CD4-positive, alpha-beta T cell (primary cell): Measurements from ENCODE around the gene OR6C4. TPM values are rescaled to one million over a fixed set of nuclear protein-coding genes. Genes with fewer than 3 reads are reported as not detected.
"Not testable (repeated sequence)": the region's sequence is repeated elsewhere in the genome, so short reads cannot be mapped to it uniquely, and the experiment has no call there.

ENCODE experiments used
- ATAC-seq: fragments of 200-7000 bp; cut with Tn5 transposase; one replicate; pipeline ENCODE4 v1.10.0; 2022; ENCODE audit warnings: mild to moderate bottlenecking; ENCODE audit not compliant: poor library complexity
- CTCF ChIA-PET: fragments of 350-600 bp; sonication (Branson Sonifier 250); formaldehyde crosslinking; loops from one replicate; lab custom pipeline; 2021; ENCODE audit warnings: antibody characterized with exemption, inconsistent platforms; lab: Charles Lee
- POLR2A ChIA-PET: fragments of 350-600 bp; sonication (Branson Sonifier 250); formaldehyde crosslinking; loops from one replicate; lab custom pipeline; 2021; ENCODE audit warnings: antibody characterized with exemption, inconsistent platforms; lab: Charles Lee
- DNase-seq, 14 experiments: peaks; one replicate each; pipeline ENCODE4 v3.0.0-alpha.2; 2013 to 2020; ENCODE audit warnings: mixed read lengths in 2 of 14
- H3K27ac ChIP-seq, 2 donors: one replicate each; pipeline versions ENCODE4 v1.5.1 to v1.7.0; 2013; ENCODE audit warnings: low read length in 2 of 2, low read depth in 1 of 2, mild to moderate bottlenecking in 1 of 2
- H3K27me3 ChIP-seq, 2 experiments: 1 replicate in 1 of 2; 2 replicates in 1 of 2; pipeline versions ENCODE4 v1.6.1 to v1.7.0; 2013; ENCODE audit warnings: low read length in 2 of 2, control low read depth in 1 of 2, mild to moderate bottlenecking in 1 of 2, moderate library complexity in 1 of 2; ENCODE audit not compliant: insufficient read depth in 2 of 2, control insufficient read depth in 1 of 2
- H3K36me3 ChIP-seq: one replicate; pipeline ENCODE4 v1.6.1; 2013; ENCODE audit warnings: low read length, control low read depth; ENCODE audit not compliant: insufficient read depth
- H3K4me1 ChIP-seq: one replicate; pipeline ENCODE4 v1.6.1; 2013; ENCODE audit warnings: low read length, control low read depth; ENCODE audit not compliant: insufficient read depth
- H3K4me3 ChIP-seq: one replicate; pipeline ENCODE4 v1.5.1; 2013; ENCODE audit warnings: mild to moderate bottlenecking, low read length, moderate library complexity
- H3K9me3 ChIP-seq, 2 experiments: 1 replicate in 1 of 2; 2 replicates in 1 of 2; pipeline versions ENCODE4 v1.6.1 to v1.7.0; 2013; ENCODE audit warnings: low read length in 2 of 2, mild to moderate bottlenecking in 2 of 2, control low read depth in 1 of 2, moderate library complexity in 1 of 2; ENCODE audit not compliant: control insufficient read depth in 1 of 2, insufficient read depth in 1 of 2
- H3K27ac Mint-ChIP-seq: one replicate; pipeline ENCODE4 v1.8.0; 2020; ENCODE audit warnings: mixed read lengths
- H3K27me3 Mint-ChIP-seq: one replicate; pipeline ENCODE4 v1.8.0; 2021; ENCODE audit warnings: mixed read lengths
- H3K36me3 Mint-ChIP-seq: one replicate; pipeline ENCODE4 v1.8.0; 2021; ENCODE audit warnings: low read depth, mixed read lengths
- H3K4me1 Mint-ChIP-seq: one replicate; pipeline ENCODE4 v1.8.0; 2021; ENCODE audit warnings: low read depth, mixed read lengths
- H3K4me3 Mint-ChIP-seq: one replicate; pipeline ENCODE4 v1.8.0; 2020; ENCODE audit warnings: mild to moderate bottlenecking, mixed read lengths
- H3K9me3 Mint-ChIP-seq: one replicate; pipeline ENCODE4 v1.8.0; 2020; ENCODE audit warnings: mixed read lengths
- CTCF ChIP-seq: fragments of 200-600 bp; IDR thresholded peaks from one replicate; pipeline ENCODE4 v1.8.0; 2022; ENCODE audit warnings: antibody characterized with exemption, mild to moderate bottlenecking
- intact Hi-C, 2 experiments: fragments of 100-400 bp; cut with DNase I in 1 of 2; cut with micrococcal nuclease in 1 of 2; formaldehyde crosslinking; loops; one replicate each; pipeline versions ENCODE4 v1.15.1 to v1.9.0; 2023 to 2025; cut with DNase I, micrococcal nuclease
- total RNA-seq, 174 experiments: library from RNA in 2 of 174; stranded (reverse) in 2 of 174; gene quantifications; one replicate each; pipeline ENCODE4 v1.2.3 and lab custom pipeline; 2021 to 2026

OR6C4 gene
- total RNA-seq, 2 experiments from 2014 or later, result not detected

GRCh38 chr12:55554296-55554695 is 4.9 kb downstream of the OR6C4 start:
- peaks cover 7% of the 10 kb centered on the region for H3K9me3 Mint-ChIP-seq
- Histone ChIP-seq H3K27me3 (peaks cover 6 to 8% of the 10 kb centered on the region in 2 experiments), H3K4me1 (no peaks in the 10 kb centered on the region), H3K4me3 (no peak overlapping the region), H3K27ac (no peak overlapping the region), H3K36me3 (no peaks in the 10 kb centered on the region), H3K9me3 (peaks cover 5 to 18% of the 10 kb centered on the region in 2 experiments)
- ChIA-PET POLR2A (no interaction called here), CTCF (no interaction called here)
- ATAC-seq, result no peak
- no peak for DNase-seq
- no peak for TF ChIP-seq CTCF
- intact Hi-C loops, result no loop called here
- no peaks in the 10 kb centered on the region for H3K4me1 Mint-ChIP-seq
- no peaks in the 10 kb centered on the region for H3K36me3 Mint-ChIP-seq
- H3K27me3 Mint-ChIP-seq, result peaks cover 20% of the 10 kb centered on the region
- no peak overlapping the region for H3K4me3 Mint-ChIP-seq
- no peak overlapping the region for H3K27ac Mint-ChIP-seq

GRCh38 chr12:55570060-55570459 is 20.7 kb downstream of the OR6C4 start:
- peaks cover 15 to 37% of the 10 kb centered on the region in 2 experiments for H3K9me3 ChIP-seq
- CTCF ChIA-PET, H3K36me3 ChIP-seq, DNase-seq, H3K27ac ChIP-seq, H3K4me3 Mint-ChIP-seq, H3K4me1 Mint-ChIP-seq, H3K27ac Mint-ChIP-seq, POLR2A ChIA-PET, H3K4me1 ChIP-seq, intact Hi-C loops, H3K27me3 ChIP-seq, H3K4me3 ChIP-seq, ATAC-seq: not testable (repeated sequence)
- Mint-ChIP-seq H3K36me3 (peaks cover 11% of the 10 kb centered on the region), H3K27me3 (peaks cover 34% of the 10 kb centered on the region), H3K9me3 (peaks cover 11% of the 10 kb centered on the region)

GRCh38 chr12:55570689-55571088 is 21.3 kb downstream of the OR6C4 start:
- H3K27ac ChIP-seq, ATAC-seq, H3K4me1 Mint-ChIP-seq, H3K4me1 ChIP-seq, H3K27me3 ChIP-seq, DNase-seq, POLR2A ChIA-PET, H3K4me3 ChIP-seq, CTCF ChIA-PET, intact Hi-C loops, H3K4me3 Mint-ChIP-seq, H3K36me3 ChIP-seq, H3K27ac Mint-ChIP-seq: not testable (repeated sequence)
- Mint-ChIP-seq H3K36me3 (peaks cover 11% of the 10 kb centered on the region), H3K9me3 (peaks cover 11% of the 10 kb centered on the region), H3K27me3 (peaks cover 34% of the 10 kb centered on the region)
- H3K9me3 ChIP-seq, result peaks cover 15 to 37% of the 10 kb centered on the region in 2 experiments

- Histone ChIP-seq H3K9me3 (peaks cover 15 to 37% of the 10 kb centered on the region in 2 experiments), H3K27ac (no peak within 1 kb of the TSS), H3K27me3 (peaks cover 0 to 4% of the 10 kb centered on the region in 2 experiments), H3K4me1 (no peaks in the 10 kb centered on the region), H3K36me3 (no peaks in the 10 kb centered on the region), H3K4me3 (no peak within 1 kb of the TSS)
- TF ChIP-seq CTCF, result no peak
- no peaks in the 10 kb centered on the region for H3K4me1 Mint-ChIP-seq
- ATAC-seq, result no peak
- H3K27ac Mint-ChIP-seq, result no peak within 1 kb of the TSS
- peaks cover 11% of the 10 kb centered on the region for H3K36me3 Mint-ChIP-seq
- intact Hi-C loops, result no loop called here
- ChIA-PET CTCF (no interaction called here), POLR2A (no interaction called here)
- peaks cover 34% of the 10 kb centered on the region for H3K27me3 Mint-ChIP-seq
- no peak for DNase-seq
- peaks cover 11% of the 10 kb centered on the region for H3K9me3 Mint-ChIP-seq
- H3K4me3 Mint-ChIP-seq, result no peak within 1 kb of the TSS
Measured at GRCh38 chr12:55572168-55572567, 22.8 kb downstream of the OR6C4 start, which contains the start of gene OR2AP1. Gene OR2AP1 (plus strand): TSS chr12:55572468. CDS start chr12:55574415, 1,947 bp downstream.
